ENCODE measurements around the gene ITPRIPL1.

ITPRIPL1 gene

DNA sequence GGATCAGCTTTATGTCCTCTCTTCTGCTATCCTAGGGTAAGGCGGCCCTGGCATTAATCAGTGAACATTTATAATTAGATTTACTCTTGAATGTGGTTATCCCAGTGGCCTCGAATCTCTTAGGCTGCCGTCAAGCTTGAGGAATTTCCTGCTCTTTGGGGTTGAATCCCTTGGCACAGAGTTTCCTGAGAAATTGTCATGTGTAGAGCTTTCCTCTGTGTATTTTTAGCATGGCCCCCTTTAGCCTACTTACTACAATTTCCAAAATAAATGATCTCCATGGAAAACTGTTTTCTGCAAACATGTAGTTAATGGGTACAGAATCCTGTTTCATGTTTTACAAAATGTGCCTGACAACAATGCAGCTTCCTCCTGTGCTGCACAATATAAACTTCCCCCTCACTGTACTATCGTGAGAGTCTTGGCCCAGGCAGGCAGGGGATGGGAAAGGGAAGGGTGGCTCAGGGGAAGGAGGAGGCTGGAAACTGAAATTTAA lies 28.5 kb downstream of the ITPRIPL1 start:
- no peak for DNase-seq (ENCODE audit: low read depth in 2 of 2)

GRCh38 chr2:96354492-96354891 lies 29.4 kb downstream of the ITPRIPL1 start:
- DNase-seq (ENCODE audit: low read depth in 2 of 2): no peak

GRCh38 chr2:96356889-96357288 lies 31.8 kb downstream of the ITPRIPL1 start:
- DNase-seq (ENCODE audit: low read depth in 2 of 2): no peak

- DNase-seq (ENCODE audit: low read depth in 2 of 2): peak; percentile 23 to 27
These were observed 34.2 kb downstream of the ITPRIPL1 start for GRCh38 chr2:96359310-96359709.

DNA sequence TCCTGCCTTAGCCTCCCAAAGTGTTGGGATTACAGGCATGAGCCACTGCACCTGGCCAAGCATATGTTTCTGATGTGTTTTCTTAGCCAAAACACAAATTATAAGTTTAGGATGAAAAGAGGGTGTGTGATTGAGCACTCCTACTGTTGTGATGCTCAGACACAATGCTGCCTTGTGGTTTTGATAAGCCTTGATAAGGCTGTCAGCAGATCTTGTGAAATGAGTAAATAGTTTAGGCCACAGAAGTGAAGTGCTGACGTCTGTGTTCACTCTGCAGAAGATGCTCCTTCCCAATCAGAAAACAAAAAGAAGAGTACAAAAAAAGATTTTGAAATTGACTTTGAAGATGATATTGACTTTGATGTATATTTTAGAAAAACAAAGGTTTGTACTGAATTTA lies 34.7 kb downstream of the ITPRIPL1 start:
- DNase-seq (ENCODE audit: low read depth in 2 of 2): no peak

GRCh38 chr2:96361751-96362150 lies 36.6 kb downstream of the ITPRIPL1 start:
- DNase-seq (ENCODE audit: low read depth in 2 of 2): no peak

GRCh38 chr2:96369186-96369585 lies 44.1 kb downstream of the ITPRIPL1 start:
- no peak for DNase-seq (ENCODE audit: low read depth in 2 of 2)

- no peak for DNase-seq (ENCODE audit: low read depth in 2 of 2)
These were observed 49.3 kb downstream of the ITPRIPL1 start for GRCh38 chr2:96374211-96374951.
